NCI-H2107 treated with DMSO at 0.1 percent for 48 hours (cell line): ENCODE measurements around the gene SFPQ.
"Not testable (repeated sequence)": the region's sequence is repeated elsewhere in the genome, so short reads cannot be mapped to it uniquely, and the experiment has no call there.

Experiments used
- DNase-seq: peaks from one replicate; lab custom pipeline; 2025; ENCODE audit not compliant: unreplicated experiment; lab: John Stamatoyannopoulos, UW

The SFPQ gene

GRCh38 chr1:35192853-35193664 is at the start of gene SFPQ:
TSS of gene SFPQ (minus strand) at chr1:35193145. CDS start at chr1:35193049, 96 bp downstream.
- peak; percentile 99 for DNase-seq

GRCh38 chr1:35236772-35237171 is 43.8 kb upstream of the SFPQ start:
- DNase-seq, result not testable (repeated sequence)

GRCh38 chr1:35231287-35231686 is 38.3 kb upstream of the SFPQ start:
- no peak for DNase-seq

GRCh38 chr1:35229587-35230360 is 36.8 kb upstream of the SFPQ start:
- no peak for DNase-seq

GRCh38 chr1:35226546-35226945 is 33.6 kb upstream of the SFPQ start:
- no peak for DNase-seq

GRCh38 chr1:35223084-35223630 is 30.2 kb upstream of the SFPQ start:
- DNase-seq, result no peak

- no peak for DNase-seq
These were observed 29.6 kb upstream of the SFPQ start for GRCh38 chr1:35222322-35223083.

- DNase-seq, result no peak
These were observed 28.0 kb upstream of the SFPQ start for GRCh38 chr1:35220976-35221375.

- DNase-seq, result no peak
These were observed 22.4 kb upstream of the SFPQ start for GRCh38 chr1:35215346-35215745.

- DNase-seq, result no peak
These were observed 18.1 kb upstream of the SFPQ start for GRCh38 chr1:35211120-35211414.

GRCh38 chr1:35210321-35211119 is 17.6 kb upstream of the SFPQ start:
- DNase-seq, result peak; percentile 86

- DNase-seq, result no peak
These were observed 10.3 kb upstream of the SFPQ start for GRCh38 chr1:35203295-35203694.

- peak; percentile 89 for DNase-seq
These were observed 9.2 kb upstream of the SFPQ start for GRCh38 chr1:35202048-35202719.

GRCh38 chr1:35201631-35202030 is 8.7 kb upstream of the SFPQ start:
- DNase-seq, result no peak

- DNase-seq, result peak; percentile 26
These were observed 691 bp downstream of the SFPQ start for GRCh38 chr1:35192056-35192852.

- no peak for DNase-seq
These were observed 1.4 kb downstream of the SFPQ start for GRCh38 chr1:35191429-35192055.

GRCh38 chr1:35190784-35191183 is 2.2 kb downstream of the SFPQ start:
- DNase-seq, result no peak

GRCh38 chr1:35188578-35189392 is 4.2 kb downstream of the SFPQ start:
- no peak for DNase-seq
